ENCODE data around the gene SNX8. TPM values are rescaled to one million over a fixed set of nuclear protein-coding genes. Genes with fewer than 3 reads are reported as not detected.

The SNX8 gene
- polyA plus RNA-seq, 1 donor: 38.8 TPM

DNA sequence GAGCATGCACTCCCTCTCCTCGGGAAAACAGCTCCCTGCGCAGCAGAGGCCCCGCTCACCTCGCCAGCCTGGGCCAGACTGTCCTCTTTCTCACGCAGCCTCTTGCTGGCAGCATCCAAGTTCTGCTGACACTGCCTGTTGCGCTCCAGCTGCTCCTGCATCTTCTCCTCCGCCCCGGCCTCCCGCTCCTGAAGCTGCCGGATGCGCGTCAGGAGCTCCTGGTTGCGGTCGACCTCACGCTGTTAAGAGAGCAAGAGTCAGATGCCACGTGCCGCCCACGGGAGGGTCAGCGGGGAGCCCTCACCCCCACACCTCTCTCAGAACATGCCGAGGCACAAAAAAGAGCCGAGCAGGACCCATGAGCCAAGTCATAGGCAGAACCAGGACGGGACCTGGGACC, 91.7 kb downstream of the SNX8 start:
- no peak for DNase-seq

DNA sequence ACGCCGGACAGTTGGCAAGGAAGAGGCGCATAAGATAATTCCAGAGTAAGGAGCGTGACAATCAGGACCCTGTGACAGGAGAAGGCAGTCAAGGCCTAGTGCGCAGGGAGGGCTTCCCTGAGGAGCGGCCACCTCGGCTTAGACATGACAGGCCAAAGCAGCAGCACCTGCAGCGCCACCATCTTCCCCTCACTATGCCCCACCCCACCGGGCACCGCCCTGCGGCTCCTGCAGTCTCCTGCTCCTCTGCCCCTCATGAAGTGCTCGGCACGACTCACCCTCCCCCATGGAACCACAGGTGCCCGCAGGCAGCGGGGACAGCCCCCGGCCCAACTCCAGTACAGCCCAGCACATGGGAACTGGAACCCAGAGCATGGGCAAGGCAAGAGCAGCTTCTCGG, 93.3 kb downstream of the SNX8 start:
- DNase-seq: no peak

DNA sequence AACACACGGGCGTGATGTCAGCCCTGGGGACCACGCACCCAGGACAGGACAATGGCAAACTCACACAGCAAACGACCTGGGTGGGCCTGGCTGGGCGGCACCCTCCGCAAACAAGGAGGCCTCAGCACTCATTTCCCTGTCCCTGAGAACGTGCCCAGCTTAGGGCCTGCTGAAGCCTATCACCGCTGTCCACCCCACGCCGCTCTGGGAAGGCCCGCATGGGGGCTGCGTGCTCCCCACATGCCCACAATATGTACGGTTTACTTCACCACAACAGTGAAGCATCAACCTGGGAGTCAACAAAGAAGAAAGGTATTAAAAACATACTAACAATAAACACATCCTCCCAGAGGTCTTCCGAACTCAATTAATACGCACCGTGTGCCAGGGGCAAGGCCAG, 93.7 kb downstream of the SNX8 start:
- no peak for DNase-seq

DNA sequence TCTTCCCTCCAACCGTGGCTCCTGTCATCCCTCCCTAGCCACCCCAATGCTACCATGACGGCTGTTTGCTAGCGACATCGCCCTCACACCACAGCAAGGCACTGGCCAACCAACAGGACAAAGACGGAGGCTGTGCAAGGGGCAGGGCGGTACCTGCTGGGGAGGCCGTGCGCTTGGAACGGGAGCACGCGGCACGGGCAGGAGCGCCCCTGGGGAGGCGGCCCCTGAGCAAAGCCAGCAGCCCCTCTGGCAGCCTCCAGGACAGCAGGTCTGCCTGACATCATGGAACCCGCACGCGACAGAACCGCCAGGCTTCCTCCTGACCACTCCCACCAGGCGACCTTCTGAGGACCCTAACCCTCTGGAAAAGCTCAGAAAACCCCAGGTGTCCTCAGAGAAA, 94.2 kb downstream of the SNX8 start:
- DNase-seq: no peak

DNA sequence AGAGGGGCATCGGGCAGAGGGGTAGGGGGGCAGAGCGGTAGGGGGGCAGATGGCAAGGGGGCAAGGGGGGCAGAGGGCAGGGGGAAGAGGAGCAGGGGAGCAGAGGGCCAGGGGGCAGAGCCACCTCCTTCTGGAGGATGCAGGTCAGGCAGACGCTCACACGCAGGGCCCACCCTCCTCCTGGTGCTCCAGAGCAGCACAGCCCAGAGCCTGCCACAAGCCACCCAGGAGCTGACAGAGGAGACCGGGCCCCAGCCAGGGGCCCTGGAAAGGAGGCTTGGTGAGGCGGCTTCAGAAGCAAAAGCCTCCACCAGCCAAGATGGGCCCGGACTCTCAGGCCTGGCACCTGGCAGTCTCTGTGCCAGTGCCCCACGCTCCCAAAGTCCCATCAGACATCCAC, 94.6 kb downstream of the SNX8 start:
- no peak for DNase-seq

DNA sequence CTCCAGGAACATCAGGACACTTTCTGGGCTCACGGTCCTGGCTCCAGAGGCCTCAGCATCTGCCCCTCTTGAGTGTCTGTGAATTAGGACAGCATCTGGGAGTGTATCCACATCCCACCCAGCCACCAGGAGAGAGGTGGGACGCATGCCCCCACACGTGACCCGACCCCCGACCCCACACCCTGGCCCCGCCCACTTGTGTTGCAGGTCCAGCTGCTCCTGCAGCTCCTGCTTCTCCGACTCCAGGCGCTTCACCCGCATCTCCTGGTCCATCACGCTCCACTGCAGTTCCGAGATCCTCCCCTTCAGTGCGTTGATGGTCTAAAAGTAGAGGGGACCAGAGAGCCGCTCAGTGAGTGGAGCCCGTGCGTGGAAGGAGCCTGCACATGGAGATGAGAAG, 95.1 kb downstream of the SNX8 start:
- no peak for DNase-seq

DNA sequence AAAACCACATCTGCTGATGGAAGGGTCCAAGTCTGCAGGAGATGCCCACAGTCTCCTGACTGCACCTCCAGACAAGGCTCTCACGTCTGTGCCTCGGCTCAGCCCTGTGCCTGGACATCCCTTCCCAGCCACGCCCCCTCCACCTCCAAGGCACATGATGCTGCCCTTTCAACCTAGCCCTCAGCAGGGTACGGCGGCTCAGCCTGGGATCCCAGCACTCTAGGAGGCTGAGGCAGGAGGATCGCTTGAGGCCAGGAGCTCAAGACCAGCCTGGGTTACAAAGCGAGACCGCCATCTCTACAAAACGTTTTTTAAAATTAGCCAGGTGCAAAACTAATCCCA, 95.8 kb downstream of the SNX8 start:
- DNase-seq: no peak

DNA sequence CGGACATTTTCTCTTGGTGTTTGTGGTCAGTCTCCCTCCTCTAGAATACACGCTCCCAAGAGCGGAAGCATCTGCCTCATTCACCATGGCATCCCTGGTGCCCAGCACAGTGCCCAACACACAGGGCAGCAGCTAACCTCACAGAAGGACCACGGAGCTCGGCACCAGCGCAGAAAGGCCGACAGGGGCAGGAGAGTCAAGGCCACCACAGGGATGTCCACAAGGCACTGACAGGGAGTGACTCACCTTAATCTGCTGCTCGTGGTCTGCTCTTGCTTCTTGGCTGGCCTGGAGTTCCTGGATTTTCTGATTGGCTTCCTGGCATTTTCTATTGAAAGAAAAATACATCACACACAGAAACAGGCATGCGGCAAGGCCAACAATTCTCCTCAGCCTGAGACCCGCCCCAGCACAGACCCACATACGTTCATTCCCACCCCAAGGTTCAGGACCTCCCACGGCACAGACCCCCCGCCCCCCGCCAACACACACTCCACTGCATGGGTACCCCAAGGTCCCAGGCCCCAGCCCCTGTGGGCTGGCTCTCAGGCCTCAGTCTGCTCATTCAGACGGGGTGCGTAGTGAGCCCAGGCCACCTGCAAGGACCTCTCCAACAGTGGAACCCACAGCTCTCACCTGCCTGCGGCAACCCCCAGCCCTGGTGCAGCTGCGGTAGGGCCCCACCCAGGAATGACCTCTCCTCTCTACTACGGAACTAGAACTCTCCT, 96.4 kb downstream of the SNX8 start:
- no peak for DNase-seq

DNA sequence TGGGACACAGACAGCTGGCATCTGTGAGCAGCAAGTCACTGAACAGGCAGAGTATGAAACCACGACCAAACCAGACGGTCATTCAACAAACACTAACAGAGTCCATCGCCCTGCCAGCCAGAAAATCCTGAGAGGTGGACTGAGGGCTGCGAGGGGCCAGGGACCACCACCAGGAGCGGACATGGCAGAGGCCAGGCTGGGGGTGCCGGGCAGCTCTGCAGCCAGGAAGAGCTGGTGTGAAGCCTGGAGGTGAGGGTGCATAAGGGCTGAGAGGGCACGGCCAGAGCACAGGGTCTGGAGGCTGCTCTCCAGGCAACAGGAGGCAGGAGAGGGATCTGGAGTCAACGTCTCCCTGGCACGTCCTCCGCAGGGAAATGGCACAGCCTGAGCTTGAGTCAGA, 97.0 kb downstream of the SNX8 start:
- DNase-seq: no peak

DNA sequence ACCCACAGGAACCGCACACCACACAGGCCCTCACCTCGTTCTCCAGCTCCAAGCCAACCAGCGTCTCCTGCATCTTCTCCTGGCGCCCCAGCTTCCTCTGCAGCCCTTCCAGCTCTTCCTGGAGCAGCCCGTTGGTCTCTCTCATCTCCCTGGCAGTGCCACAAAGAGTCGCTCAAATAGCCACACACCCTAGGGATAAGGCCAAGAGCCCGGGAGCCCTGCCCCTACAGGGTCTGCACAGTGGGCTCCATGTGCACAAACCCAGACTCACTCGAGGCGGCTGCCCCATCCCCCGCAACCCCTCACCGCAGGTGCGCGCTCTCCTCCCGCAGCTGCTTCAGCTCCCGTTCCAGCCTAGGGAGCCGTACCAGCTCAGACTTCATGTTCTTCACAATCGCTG, 98.4 kb downstream of the SNX8 start:
- no peak for DNase-seq

DNA sequence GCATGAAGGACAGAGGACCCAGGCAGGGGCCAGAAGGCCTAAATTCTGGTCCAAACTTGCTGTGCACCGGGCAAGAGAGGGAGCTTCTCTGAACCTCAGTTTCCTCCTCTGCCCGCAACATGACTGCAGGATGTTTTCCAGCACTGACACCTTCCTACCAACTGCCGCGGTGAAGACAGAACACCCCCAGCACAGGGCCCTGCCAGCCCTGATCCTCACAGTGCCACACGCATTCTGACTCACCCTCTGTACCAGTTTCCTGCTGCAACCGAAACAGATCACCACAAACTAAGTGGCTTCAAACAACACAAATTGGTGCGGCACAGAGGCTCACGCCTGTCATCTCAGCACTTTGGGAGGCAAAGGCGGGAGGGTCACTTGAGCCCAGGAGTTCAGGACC, 99.6 kb downstream of the SNX8 start:
- no peak for DNase-seq

DNA sequence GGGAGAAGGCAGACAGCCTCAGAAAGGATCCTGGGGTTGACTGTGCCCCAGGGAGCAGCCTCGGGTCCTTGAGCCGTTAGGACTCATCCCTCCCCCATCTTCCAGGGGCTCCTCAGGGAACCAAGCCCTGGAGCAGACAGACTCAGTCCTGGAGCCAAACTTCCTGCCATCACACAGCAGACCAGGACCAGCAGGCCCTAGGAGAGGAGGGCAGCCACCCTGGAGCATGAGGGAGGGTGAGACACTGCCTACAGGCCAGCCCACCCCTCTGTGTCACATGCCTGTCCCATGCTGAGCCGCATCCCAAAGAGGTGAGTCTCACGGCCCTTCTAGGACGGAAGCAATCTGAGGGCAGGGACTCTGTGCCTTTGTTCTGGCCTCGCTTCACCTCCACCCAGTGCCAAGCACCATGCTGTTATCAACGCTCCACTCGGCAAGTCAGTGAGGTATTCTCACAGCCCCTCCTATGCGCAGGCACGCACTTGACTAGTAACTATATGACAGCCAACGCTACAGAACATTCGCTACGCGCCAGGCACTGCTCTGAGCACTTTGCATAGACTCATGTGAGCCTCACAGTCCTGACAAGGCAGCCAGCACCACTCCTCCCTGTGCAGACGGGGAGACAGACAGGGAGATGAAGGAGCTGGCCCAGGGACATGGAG, 100.6 kb downstream of the SNX8 start:
- DNase-seq: no peak

DNA sequence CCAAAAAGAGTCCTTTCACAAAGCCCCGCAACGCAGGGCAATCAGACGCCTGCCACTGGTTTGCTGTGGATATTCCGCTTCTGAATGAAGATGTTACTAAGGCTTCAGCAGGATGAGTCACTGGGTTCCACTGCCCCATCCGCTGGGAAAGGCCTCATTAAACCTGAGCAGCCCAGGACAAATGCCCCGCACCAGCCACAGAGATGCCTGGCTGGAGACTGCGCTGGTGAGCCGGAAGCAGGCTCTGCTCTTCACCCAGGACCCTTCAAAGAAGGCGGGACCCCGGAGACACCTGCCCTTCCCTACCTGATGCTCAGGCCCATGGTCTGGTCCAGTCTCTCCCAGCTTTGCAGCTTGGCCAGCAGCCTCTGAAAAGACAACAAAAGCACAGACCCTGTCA, 101.3 kb downstream of the SNX8 start:
- no peak for DNase-seq

DNA sequence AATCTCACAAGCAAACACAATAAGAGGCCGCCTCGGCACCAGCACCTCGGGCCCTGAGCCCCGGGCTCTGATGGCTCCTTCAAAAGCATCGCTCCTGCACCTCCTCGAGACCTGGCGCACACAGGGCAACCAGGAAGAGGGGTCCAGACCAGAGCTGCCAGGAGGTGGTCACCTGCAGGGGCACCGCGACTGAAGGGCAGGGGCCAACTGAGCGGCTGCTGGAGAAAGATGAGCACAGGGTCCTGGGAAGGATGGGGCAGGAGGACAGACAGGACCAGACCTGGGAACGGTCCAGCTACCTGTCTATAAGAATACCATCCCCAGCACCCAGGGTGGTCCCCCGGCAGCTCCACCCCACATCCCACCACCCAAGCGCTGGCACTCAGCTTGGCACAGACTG, 102.3 kb downstream of the SNX8 start:
- DNase-seq: no peak

DNA sequence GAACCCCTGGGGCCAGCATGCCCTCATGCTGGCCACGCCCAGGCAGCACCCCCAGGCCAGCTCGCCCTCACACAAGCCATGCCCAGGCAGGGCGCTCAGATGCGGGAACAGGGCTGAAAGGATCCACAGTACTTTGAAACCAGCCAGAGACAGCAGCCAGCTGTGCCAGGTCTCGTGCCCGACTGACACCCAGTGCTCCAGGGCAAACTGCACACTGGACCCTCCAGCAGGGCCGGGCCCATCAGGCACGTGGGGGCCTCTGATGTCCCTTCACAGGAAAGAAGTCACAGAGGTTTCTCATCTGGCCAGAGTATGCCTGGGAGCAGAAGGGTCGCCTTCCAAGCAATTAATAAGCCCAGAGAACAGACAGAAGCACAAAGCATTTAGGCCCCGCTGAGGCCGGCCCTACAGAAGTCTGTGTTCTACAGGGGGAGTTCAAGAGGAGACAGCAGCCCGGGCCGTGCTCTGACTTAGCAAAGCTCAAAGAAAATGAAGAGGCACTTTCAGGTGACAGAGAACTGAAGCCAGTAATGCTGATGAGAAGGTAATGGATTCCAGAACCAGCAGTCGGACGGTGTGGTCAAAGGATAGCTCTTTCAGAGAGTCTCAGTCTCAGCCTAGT, 102.9 kb downstream of the SNX8 start:
- no peak for DNase-seq

DNA sequence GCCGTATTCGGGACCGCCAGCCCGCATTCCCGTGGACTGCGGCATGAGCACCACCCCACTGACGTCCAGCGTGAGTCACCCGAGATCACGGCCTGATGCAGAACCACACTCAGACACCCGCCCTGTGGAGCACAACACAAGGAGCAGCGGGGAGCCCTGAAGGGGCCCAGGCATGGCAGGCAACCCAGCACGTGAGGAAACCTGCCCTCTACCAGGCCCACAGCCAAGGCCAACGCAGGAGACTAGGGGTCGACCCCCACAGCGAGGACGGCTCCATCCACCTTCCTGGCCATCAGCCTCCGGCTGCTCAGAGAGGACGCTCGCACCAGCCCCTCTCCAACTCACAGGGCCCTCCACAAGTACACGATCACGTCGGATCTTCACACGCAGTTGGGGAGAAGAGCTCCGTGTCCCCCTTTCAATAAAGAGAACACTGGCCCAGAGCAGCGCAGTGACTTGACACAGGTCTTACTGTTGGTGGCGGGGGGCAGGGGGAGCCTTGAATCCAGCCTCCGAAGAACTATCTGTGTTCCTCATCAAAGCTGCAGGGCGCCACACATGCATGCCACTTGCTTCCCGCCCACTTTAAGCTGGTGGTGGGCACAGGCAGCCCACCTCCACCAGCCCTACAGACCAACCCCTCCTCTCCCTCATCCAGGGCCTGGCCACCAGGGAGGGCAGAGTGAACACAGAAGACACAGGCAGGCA, 103.5 kb downstream of the SNX8 start:
- no peak for DNase-seq

DNA sequence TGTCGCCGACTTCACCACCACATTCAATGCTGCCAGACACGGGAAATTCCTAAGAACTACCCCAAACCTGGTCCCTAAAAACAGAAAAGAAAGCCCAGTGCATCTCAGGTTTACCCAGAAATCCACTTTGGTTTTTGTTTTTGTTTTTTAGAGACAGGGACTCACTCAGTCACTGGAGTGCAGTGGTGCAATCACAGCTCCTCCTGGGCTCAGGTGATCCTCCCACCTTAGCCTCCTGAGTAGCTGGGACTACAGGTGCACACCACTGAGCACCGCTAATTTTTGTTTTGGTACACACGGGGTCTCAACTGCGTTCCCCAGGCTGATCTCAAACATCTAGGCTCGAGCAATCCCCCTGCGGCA, 104.3 kb downstream of the SNX8 start:
- no peak for DNase-seq

DNA sequence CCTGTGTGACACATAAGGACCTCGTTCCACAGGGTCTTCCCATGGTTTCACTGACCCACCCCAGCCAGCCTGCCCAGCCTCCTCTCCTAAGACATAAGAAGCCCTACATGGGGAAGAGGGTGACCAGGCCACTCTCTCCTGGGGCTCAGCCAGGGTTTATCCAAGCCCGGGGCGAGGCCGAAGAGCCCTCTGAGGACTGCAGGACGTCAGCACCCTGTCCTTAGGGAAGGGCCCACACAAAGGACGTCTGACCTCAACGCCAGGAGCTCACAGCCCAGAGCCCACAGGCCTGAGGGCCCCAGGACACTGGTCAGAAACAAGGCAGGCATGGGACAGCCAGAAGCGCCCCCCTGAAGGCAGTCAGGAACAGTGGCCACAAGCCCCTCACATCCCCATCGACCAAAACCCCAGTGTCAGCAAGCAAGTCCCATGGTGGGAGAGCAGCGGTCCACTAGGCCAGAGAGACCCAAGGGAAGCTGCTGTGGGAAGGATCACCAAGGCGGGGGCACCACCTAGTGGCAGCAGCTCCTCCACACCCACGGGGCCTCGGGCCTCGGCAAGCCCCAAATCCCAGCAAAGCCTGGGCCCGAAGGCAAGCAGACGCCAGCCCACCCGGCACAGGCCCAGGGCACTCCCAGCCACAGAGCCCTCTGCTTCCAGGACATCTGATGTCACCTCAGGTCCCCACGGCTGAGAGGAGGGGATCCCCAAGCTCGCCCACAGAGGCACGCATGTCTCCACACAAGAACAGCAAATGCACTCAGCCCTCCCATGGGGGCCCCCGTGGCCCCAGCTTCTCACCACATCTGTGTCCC, 104.9 kb downstream of the SNX8 start:
- DNase-seq: peak; percentile 67

DNA sequence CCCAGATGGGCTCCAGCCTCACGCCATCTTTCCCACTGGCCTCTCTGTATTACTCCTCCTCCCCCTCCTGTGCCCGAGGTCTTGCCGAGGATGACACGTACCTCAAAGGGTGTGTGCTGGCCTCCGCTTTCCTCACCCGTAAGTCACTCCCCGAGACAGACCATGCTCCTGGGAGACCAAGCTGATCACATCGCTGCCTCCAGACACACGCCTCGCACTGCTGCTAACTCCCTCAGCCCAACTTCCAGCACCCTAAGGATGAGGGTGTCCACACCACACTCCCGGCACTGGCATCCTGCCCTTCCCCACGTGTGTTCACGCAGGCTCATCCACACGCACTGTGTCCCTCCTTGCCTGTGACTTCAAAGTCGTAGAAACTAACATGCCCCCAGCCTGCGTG, 105.5 kb downstream of the SNX8 start:
- no peak for DNase-seq

DNA sequence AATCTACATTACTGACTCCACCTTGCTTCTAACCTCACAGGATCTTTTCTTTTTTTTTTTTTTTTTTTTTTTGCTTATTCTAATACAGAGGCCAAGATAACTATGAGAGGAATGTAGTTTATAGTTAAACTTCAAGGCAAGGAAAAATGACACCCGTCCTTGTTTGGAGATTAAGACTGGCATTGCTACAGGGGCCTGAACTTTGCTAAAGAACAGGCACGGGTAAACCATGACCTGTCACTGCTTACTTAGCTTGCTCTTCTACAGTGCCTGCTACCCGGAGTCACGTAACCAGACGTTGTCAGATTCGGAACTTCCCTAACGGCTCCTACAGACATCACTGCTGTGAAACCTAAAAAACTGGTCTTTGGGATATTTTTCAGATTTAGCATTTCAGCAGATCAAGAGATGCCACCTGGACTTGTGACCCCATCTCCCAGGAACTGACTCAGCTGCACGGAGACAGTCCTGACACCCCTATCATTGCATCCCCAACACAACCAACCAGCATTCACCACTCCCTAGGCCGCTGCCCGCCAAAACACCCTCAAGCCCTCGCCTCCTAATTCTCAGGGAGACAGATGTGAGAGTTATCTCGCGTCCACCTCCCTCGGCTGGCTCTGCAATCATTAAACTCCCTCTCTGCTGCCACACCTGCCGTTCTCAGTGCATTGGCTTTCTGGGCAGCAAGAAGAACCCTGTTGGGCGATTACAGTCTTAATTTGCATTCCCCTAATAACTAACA, 109.0 kb downstream of the SNX8 start:
- no peak for DNase-seq

DNA sequence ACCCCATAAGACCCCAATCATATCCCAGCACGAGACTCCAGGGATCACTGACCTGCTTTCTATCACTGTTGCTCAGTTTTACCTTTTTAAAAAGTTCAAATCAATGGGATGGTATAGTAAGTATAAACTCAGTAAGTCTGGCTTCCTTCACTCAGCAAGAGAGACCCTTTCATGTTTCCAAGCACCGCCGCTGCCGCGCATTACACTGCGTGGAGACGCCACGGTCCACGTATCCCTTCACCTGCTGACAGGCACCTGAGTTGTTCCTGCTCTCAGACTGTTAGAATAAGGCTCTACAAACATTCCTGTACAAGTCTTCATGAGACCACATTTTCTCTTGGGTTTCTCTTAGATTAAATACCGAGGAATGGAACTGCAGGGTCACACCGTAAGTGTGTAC, 109.8 kb downstream of the SNX8 start:
- DNase-seq: no peak

All from left kidney (tissue), 2 donors.